ENCODE data around the gene PTGES3.
A peak's percentile ranks its signal among the peaks of the same experiment; 100 is the strongest.

The PTGES3 gene

GRCh38 chr12:56719056-56719455, 31.0 kb upstream of the PTGES3 start:
- Histone ChIP-seq H3K9ac (ENCODE audit: low read depth, low read length, poor library complexity, severe bottlenecking) (peak overlapping the region; percentile 7), H3K4me3 (ENCODE audit: low read length, poor library complexity, severe bottlenecking) (peak overlapping the region; percentile 99), H4K20me1 (ENCODE audit: insufficient read depth, low read length, poor library complexity, severe bottlenecking) (peaks cover 98% of the 10 kb centered on the region), H3K27me3 (ENCODE audit: insufficient read depth, low read length, poor library complexity, severe bottlenecking) (no peaks in the 10 kb centered on the region), H2AFZ (ENCODE audit: low read length) (no peak overlapping the region), H3K4me1 (ENCODE audit: insufficient read depth, low read length, poor library complexity, severe bottlenecking) (peaks cover 62% of the 10 kb centered on the region), H3K9me2 (replicated peaks; ENCODE audit: low read depth, low read length) (no peaks in the 10 kb centered on the region), H3K79me2 (ENCODE audit: insufficient read depth, low read length) (peaks cover 97% of the 10 kb centered on the region), H3K4me2 (ENCODE audit: low read depth, low read length, poor library complexity, severe bottlenecking) (peak overlapping the region; percentile 89), H3K9me3 (ENCODE audit: insufficient read depth, low read depth, low read length) (no peaks in the 10 kb centered on the region), H3K36me3 (ENCODE audit: insufficient read depth, low read length) (peaks cover 59% of the 10 kb centered on the region), H3F3A (ENCODE audit: low read depth) (peaks cover 2% of the 10 kb centered on the region; the same call in 1 of the 2 replicates)
- TF ChIP-seq EZH2phosphoT487 (IDR thresholded peaks at IDR 0.05; ENCODE audit: borderline replicate concordance) (no peak), CTCF (conservative IDR thresholded peaks at IDR 0.05; ENCODE audit: low read length) (no peak)

GRCh38 chr12:56718636-56719035, 30.6 kb upstream of the PTGES3 start:
- H3K79me2 ChIP-seq (ENCODE audit: insufficient read depth, low read length) = peaks cover 93% of the 10 kb centered on the region
- no peaks in the 10 kb centered on the region for H3K9me2 ChIP-seq (replicated peaks; ENCODE audit: low read depth, low read length)
- H3K9ac ChIP-seq (ENCODE audit: low read depth, low read length, poor library complexity, severe bottlenecking) = peak overlapping the region; percentile 7
- TF ChIP-seq EZH2phosphoT487 (IDR thresholded peaks at IDR 0.05; ENCODE audit: borderline replicate concordance) (no peak), CTCF (conservative IDR thresholded peaks at IDR 0.05; ENCODE audit: low read length) (no peak)
- peaks cover 2% of the 10 kb centered on the region; the same call in 1 of the 2 replicates for H3F3A ChIP-seq (ENCODE audit: low read depth)
- peak overlapping the region; percentile 89 for H3K4me2 ChIP-seq (ENCODE audit: low read depth, low read length, poor library complexity, severe bottlenecking)
- peaks cover 64% of the 10 kb centered on the region for H3K36me3 ChIP-seq (ENCODE audit: insufficient read depth, low read length)
- no peaks in the 10 kb centered on the region for H3K27me3 ChIP-seq (ENCODE audit: insufficient read depth, low read length, poor library complexity, severe bottlenecking)
- H3K9me3 ChIP-seq (ENCODE audit: insufficient read depth, low read depth, low read length) = no peaks in the 10 kb centered on the region
- H2AFZ ChIP-seq (ENCODE audit: low read length) = no peak overlapping the region
- H4K20me1 ChIP-seq (ENCODE audit: insufficient read depth, low read length, poor library complexity, severe bottlenecking) = peaks cover 94% of the 10 kb centered on the region
- H3K4me1 ChIP-seq (ENCODE audit: insufficient read depth, low read length, poor library complexity, severe bottlenecking) = peaks cover 58% of the 10 kb centered on the region
- H3K4me3 ChIP-seq (ENCODE audit: low read length, poor library complexity, severe bottlenecking) = peak overlapping the region; percentile 99

- no peaks in the 10 kb centered on the region for H3K9me3 ChIP-seq (ENCODE audit: insufficient read depth, low read depth, low read length)
- no peak for TF ChIP-seq CTCF (conservative IDR thresholded peaks at IDR 0.05; ENCODE audit: low read length)
- no peak for TF ChIP-seq EZH2phosphoT487 (IDR thresholded peaks at IDR 0.05; ENCODE audit: borderline replicate concordance)
- H3F3A ChIP-seq (ENCODE audit: low read depth) = peaks cover 2% of the 10 kb centered on the region
- H3K27me3 ChIP-seq (ENCODE audit: insufficient read depth, low read length, poor library complexity, severe bottlenecking) = no peaks in the 10 kb centered on the region
- no peaks in the 10 kb centered on the region for H3K9me2 ChIP-seq (replicated peaks; ENCODE audit: low read depth, low read length)
- H3K4me3 ChIP-seq (ENCODE audit: low read length, poor library complexity, severe bottlenecking) = no peak overlapping the region
- peaks cover 92% of the 10 kb centered on the region for H4K20me1 ChIP-seq (ENCODE audit: insufficient read depth, low read length, poor library complexity, severe bottlenecking)
- H3K79me2 ChIP-seq (ENCODE audit: insufficient read depth, low read length) = peaks cover 88% of the 10 kb centered on the region
- H3K4me2 ChIP-seq (ENCODE audit: low read depth, low read length, poor library complexity, severe bottlenecking) = no peak overlapping the region
- peaks cover 53% of the 10 kb centered on the region for H3K4me1 ChIP-seq (ENCODE audit: insufficient read depth, low read length, poor library complexity, severe bottlenecking)
- H2AFZ ChIP-seq (ENCODE audit: low read length) = no peak overlapping the region
- peaks cover 69% of the 10 kb centered on the region for H3K36me3 ChIP-seq (ENCODE audit: insufficient read depth, low read length)
- no peak overlapping the region for H3K9ac ChIP-seq (ENCODE audit: low read depth, low read length, poor library complexity, severe bottlenecking)
These were observed 30.1 kb upstream of the PTGES3 start for GRCh38 chr12:56718149-56718548.
